Stimulated activated CD8-positive, alpha-beta memory T cell treated with anti-CD3 and anti-CD28 coated beads, Interleukin-7, amount 100 ng/mL, for 48 hours (primary cell): ENCODE data around the gene UTP3.
"Not testable (repeated sequence)": the region's sequence is repeated elsewhere in the genome, so short reads cannot be mapped to it uniquely, and the experiment has no call there.

ENCODE experiments used
- DNase-seq, 2 donors: peaks; one replicate each; pipeline ENCODE4 v3.0.0-alpha.2; 2020; ENCODE audit warnings: low read depth in 1 of 2; ENCODE audit errors: extremely low read depth in 1 of 2

The UTP3 gene

GRCh38 chr4:70687821-70688794, at the start of gene UTP3:
TSS of gene UTP3 (plus strand) at chr4:70688532. CDS start at chr4:70688678, 146 bp downstream.
- peak; percentile 82 to 88 for DNase-seq

- DNase-seq = no peak
Measured at GRCh38 chr4:70640192-70640591, 48.1 kb upstream of the UTP3 start.

- DNase-seq = not testable (repeated sequence)
Measured at GRCh38 chr4:70650741-70651140, 37.6 kb upstream of the UTP3 start.

GRCh38 chr4:70651864-70652506, 36.3 kb upstream of the UTP3 start:
- no peak for DNase-seq

GRCh38 chr4:70654605-70655011, 33.7 kb upstream of the UTP3 start:
- DNase-seq = no peak

- no peak for DNase-seq
Measured at GRCh38 chr4:70657326-70657725, 31.0 kb upstream of the UTP3 start.

GRCh38 chr4:70658418-70658817, 29.9 kb upstream of the UTP3 start:
- DNase-seq = no peak

GRCh38 chr4:70660106-70660505, 28.2 kb upstream of the UTP3 start:
- no peak for DNase-seq

- peak in 1 of 2 donors; percentile 5 for DNase-seq
Measured at GRCh38 chr4:70661309-70661922, 26.9 kb upstream of the UTP3 start.

GRCh38 chr4:70666369-70666768, 22.0 kb upstream of the UTP3 start, which contains the start of gene JCHAIN:
TSS of gene JCHAIN (minus strand) at chr4:70666508. CDS start at chr4:70666490, 18 bp downstream.
- no peak for DNase-seq

GRCh38 chr4:70667740-70668535, 20.4 kb upstream of the UTP3 start:
- no peak for DNase-seq

- DNase-seq = no peak
Measured at GRCh38 chr4:70670332-70671014, 17.9 kb upstream of the UTP3 start.

- no peak for DNase-seq
Measured at GRCh38 chr4:70671091-70671490, 17.2 kb upstream of the UTP3 start.

GRCh38 chr4:70674191-70674590, 14.1 kb upstream of the UTP3 start:
- DNase-seq = no peak

- DNase-seq = no peak
Measured at GRCh38 chr4:70674731-70675130, 13.6 kb upstream of the UTP3 start.

- DNase-seq = no peak
Measured at GRCh38 chr4:70676554-70677090, 11.7 kb upstream of the UTP3 start.

GRCh38 chr4:70678383-70678999, 9.8 kb upstream of the UTP3 start:
- no peak for DNase-seq

GRCh38 chr4:70680934-70681333, 7.4 kb upstream of the UTP3 start:
- DNase-seq = no peak

GRCh38 chr4:70681704-70682103, 6.6 kb upstream of the UTP3 start:
- DNase-seq = no peak
